HUDEP-2 (cell line): ENCODE data around the gene C2CD4A.
A peak's percentile ranks its signal among the peaks of the same experiment; 100 is the strongest.
"Not testable (repeated sequence)": the region's sequence is repeated elsewhere in the genome, so short reads cannot be mapped to it uniquely, and the experiment has no call there.

Experiments
- DNase-seq, 76 experiments: peaks; one replicate each; lab custom pipeline; 2025; ENCODE audit not compliant: unreplicated experiment in 76 of 76; lab: John Stamatoyannopoulos, UW

Gene C2CD4A

DNA sequence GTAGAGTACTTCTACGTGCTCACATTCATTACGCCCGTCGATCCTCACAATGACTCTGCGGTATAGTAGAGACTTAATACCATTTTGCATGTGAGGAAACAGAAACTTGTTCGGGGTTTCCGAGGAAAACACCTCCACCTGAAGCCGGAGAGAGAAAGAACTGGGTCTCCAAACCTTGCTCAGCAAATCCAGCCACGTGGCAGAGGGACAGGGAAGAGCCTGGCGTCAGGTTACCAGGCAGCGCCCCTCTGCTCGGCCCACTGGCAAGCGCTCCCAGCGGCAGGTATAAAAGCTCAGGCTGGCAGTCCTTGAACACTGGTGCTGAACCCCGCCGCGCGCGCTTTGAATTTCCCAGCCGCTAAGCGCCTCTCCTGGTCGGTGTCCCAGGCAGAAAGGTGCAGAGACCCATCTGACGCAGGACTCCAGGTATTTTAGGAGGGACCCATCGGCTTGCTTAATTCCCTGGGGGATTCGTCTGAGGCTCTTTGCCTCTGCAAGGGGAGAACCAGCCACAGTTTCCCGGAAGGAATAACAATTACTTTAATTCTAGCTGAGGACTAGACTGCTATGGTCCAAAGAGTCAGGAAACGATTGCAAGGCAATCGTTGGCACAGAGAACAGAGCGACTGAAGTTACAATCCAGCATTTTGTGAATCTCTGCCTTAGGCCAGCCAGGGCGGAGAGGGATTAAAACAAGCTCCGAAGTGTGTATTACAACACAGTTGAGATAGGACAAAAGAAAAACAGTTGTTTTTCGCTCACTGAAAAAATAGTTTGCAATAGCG, at the start of gene C2CD4A:
Gene C2CD4A, plus strand, starts transcription at position 315 of the 785 bp plus-strand sequence. CDS start 637 bp downstream, outside the sequence.
- peak in 33 of 76 experiments; percentile 3 to 45 (median 24) for DNase-seq

DNA sequence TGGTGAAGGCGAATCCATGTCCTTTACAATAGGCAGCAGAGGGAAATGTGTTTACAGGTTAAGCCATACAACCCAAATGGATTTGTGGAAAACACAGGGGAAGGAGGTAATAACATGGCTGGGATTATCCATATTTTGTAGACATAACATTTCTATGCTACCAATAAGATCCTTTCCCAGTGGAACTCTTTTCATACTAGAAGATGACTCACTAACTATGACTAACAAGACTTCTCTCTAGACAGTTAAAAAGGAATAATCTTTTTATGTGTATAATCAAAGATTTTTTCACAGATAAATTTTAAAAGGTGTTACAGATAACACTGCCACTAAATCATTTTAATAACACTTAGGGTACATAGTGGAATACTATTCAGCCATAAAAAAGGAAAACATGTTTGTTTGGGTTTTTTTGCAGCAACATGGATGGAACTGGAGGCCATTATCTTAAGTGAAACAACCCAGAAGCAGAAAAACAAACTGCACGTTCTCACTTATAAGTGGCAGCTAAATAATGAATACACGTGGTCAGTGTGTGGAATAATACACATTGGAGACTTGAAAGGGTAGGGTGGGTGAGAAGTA, 46.1 kb upstream of the C2CD4A start:
- DNase-seq: no peak

- DNase-seq: peak in 2 of 76 experiments; percentile 0 to 13
Observed at GRCh38 chr15:62021991-62022600, 44.7 kb upstream of the C2CD4A start.

DNA sequence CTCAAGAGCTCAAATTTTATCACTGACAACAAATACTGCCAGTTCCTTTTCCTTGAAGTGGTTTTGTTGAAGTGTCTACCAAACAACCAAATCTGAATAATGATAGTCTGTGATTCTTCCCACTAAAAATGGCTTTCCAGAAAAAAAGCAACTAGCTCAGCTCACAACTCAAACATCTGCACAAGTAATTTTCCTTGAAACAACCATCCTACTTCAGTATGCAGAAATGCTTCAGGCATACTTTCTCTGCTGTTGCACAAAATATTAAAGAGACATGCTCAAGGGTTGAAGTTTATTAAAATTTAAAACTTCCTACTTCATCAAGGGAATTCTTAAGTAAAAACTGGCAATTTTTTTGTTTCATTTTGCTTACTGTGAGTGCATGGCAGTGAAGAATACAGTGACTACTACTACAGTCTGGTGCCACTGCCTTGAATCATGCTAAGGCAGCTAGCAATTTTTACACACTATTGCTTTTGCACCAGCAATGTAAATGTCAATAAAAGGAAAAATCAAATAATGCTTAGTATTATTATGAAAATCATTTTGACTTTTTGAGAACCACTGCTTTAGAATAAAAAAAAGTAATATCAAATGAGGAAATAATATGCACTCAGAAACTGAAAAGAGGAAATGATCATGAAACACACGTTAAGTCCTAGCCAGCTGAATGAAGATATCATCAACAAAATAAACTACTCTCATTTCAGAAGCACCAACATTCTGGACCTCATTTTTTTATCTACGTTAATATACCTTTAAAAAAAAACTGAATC, 40.1 kb upstream of the C2CD4A start:
- DNase-seq: no peak

DNA sequence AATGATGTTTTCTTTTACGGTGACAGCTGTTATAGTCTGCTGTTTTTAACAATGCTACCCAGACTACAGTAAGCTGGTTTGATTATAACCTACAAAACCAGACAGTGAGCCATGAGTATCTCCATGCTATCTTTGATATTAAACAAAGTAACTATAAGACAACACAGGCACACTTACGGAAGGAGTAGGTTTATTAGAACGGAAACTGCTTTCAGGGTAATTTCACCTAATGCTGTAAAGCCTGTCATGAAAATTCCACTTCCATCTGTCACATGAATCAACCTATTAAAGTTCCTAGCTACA, 39.6 kb upstream of the C2CD4A start:
- no peak for DNase-seq

DNA sequence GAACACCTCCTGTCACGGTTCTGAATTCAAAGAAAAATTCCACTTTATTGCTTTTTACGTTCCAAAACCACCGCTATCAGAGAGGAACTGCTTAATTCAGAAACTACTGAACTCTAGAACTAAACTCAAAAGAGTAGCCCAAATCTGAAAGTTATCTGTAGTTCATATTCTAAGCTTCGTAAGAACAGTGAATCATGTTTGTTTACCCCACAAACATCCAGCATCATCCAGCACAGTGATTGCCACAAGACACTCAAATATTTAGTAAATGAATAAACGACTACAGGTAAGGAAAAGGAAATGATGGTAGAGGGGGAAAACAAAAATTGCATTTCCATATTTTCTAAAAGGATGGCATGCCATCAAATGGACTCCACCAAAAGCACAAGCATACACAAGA, 38.9 kb upstream of the C2CD4A start:
- no peak for DNase-seq

DNA sequence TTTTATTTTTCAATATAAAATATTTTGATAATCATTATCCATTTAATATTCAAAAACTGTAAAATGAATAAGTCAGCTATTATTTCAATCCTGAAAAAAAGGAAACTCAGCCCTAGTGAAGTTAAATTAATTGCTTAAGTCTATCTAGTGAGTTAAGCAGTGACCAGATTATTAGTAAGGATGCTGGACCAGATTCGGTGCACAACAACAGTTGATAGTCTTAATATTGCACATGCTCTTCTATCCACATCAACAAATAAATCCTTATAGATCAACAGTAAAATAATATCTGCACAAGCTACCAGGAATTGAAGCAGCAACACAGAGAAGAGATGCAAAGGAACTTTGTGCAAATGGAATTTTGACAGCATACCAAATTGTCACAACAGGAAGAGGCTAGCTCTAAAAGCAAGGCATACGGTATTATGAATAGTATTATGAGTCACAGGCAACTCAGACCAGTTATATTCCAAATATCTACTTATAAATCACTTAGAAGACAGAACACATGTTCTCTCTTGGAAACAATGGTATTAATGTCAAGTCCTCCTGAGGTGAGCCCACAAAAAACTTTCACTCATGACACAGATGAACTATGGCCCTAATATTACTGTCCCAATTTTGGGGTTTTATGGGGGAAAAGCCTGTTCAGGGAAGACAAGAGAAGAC, 31.4 kb upstream of the C2CD4A start:
- no peak for DNase-seq

DNA sequence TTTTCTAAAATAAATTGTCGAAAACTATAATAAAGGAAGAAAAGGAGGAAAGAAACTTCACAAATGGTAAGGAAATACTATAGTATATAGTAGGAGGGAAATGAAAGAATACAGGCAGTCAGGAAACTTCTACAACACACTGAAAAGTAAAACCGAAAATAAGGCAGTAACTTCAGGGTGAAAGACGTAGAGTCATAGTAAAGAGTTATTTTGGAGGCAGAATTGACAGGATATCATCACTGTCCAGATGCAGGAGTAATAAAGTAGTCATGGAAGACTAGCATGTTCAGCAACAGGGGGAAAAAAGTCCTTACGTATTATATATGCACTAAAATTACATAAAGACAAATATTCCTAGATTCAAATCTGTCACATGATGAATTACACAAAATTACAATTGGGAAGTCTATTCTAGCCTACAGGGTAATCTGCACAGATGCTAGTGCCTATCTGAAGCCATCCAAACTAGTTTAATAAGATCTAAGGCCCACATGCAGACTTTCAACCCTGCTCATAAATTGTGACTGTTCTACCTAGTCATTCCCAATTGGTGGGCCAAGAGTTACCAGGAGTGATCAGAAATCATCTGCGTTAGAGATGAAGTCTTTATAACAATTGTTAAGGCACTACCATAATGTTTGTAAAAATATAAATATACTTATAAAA, 20.6 kb upstream of the C2CD4A start:
- DNase-seq: no peak

DNA sequence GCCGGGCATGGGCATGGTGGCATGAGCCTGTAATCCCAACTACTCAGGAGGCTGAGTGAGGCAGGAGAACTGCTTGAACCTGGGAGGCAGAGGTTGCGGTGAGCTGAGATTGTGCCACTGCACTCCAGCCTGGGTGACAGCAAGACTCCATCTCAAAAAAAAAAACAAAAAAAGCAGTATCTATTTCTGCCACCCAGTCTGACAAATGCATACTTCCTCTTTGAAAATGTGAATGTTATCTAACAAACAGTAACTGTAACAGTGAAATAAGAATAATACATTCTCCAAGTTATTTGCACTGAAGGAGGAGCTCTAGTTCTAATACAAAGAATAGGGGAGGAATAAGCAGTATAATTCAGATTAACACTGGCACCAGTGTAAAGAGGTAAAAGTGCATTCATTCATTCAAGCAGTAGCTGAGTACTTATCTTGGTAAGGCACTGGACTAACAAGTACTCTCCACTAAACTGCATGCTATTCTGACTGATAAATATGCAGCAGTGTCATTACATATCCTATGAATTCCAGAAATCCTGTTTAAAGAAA, 19.4 kb upstream of the C2CD4A start:
- DNase-seq: peak in 4 of 76 experiments; percentile 1 to 25 (median 17)

- DNase-seq: not testable (repeated sequence)
Observed at GRCh38 chr15:62048254-62048653, 18.5 kb upstream of the C2CD4A start.

- peak in 7 of 76 experiments; percentile 12 to 39 (median 22) for DNase-seq
Observed at GRCh38 chr15:62050115-62050514, 16.7 kb upstream of the C2CD4A start.

GRCh38 chr15:62051166-62051565, 15.6 kb upstream of the C2CD4A start:
- DNase-seq: no peak

DNA sequence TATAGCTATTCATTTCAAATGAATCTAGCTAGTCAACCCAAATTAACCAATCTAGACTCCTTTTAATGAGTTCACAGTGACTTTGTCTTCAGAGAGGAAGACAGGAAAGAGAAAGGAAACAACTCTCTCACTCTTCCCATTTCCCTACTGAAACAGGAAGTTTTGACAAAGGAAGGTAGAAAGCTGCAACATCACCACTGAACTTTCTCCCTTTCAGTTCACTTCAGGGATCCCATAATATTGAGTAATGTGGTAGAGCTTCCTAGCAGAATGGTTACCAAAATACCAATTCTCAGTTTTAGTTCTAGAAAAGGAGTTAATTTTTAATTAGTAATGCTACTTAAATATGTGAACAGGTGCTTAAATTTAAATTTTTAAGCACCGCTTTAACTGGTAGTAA, 14.1 kb upstream of the C2CD4A start:
- DNase-seq: no peak

GRCh38 chr15:62053439-62054085, 13.2 kb upstream of the C2CD4A start:
- DNase-seq: no peak

DNA sequence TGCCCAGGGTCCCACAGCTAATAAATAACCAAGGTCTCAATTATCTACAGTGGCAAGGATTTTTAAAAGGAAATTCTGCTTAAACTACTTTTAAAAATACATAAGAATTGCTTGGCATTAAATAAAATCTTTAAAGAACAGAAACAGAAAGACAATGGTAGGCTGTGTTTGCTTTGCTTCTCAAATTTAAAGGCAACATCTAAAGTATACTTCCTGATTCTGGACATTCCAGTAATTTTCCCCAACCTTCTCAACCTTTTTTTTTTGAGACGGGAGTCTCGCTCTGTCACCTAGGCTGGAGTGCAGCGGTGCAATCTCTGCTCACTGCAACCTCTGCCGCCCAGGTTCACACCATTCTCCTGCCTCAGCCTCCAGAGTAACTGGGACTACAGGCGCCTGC, 11.8 kb upstream of the C2CD4A start:
- DNase-seq: no peak

GRCh38 chr15:62057341-62057980, 9.3 kb upstream of the C2CD4A start:
- no peak for DNase-seq

GRCh38 chr15:62058327-62059028, 8.3 kb upstream of the C2CD4A start:
- no peak for DNase-seq

- DNase-seq: peak in 1 of 76 experiments; percentile 30
Observed at GRCh38 chr15:62059108-62059815, 7.5 kb upstream of the C2CD4A start.
